Uterus (tissue), 2 donors: ENCODE data around the gene TBC1D32.

Source experiments
- CTCF ChIP-seq, 4 experiments: fragments of 200-600 bp in 2 of 4; fragments of 450-650 bp in 2 of 4; sonication (generic) in 2 of 4; IDR thresholded peaks; one replicate each; pipeline ENCODE4 v1.5.1; 2016 to 2019; ENCODE audit warnings: antibody characterized with exemption in 4 of 4, mild to moderate bottlenecking in 2 of 4, moderate library complexity in 1 of 4
- POLR2A ChIP-seq, 2 donors: fragments of 450-650 bp; IDR thresholded peaks; one replicate each; pipeline ENCODE4 v1.6.1; 2016; ENCODE audit warnings: antibody characterized with exemption in 2 of 2, mild to moderate bottlenecking in 1 of 2, moderate library complexity in 1 of 2

DNA sequence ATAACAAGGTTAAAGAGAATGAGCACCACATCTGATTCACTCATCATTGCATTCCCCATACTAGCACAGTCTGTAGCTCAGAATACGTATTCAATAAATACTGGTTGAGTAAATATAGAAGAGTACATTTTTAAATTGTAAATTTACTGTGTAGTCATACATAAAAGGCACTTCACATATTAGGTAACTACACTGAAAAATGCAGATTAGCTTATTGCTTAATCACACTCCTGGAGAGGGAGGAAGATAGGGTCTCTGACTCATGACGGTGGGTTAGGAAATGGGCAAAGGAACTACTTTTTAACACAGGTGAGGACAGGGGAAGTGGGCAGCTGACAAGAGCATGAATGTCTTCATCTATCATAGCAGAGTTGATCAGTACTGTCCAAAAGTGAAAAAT, 133.2 kb downstream of the TBC1D32 start:
- no peak for TF ChIP-seq CTCF (IDR thresholded peaks at IDR 0.05)
- TF ChIP-seq POLR2A (IDR thresholded peaks at IDR 0.05): no peak
